Measurements from ENCODE around the gene DPF1.

The DPF1 gene

GRCh38 chr19:38264486-38265212 is 40.6 kb upstream of the DPF1 start, which contains the start of gene SPINT2:
Gene SPINT2 (plus strand): TSS chr19:38264573. CDS start chr19:38264893, 320 bp downstream.
- peak within 1 kb of the TSS; percentile 98 for H3K18ac ChIP-seq (ENCODE audit: low read length)
- H4K8ac ChIP-seq (ENCODE audit: low read depth, low read length): peak within 1 kb of the TSS; percentile 26
- peak within 1 kb of the TSS; percentile 90 for H3K9ac ChIP-seq (ENCODE audit: low read depth, low read length, poor library complexity)
- no peaks in the 10 kb centered on the region for H3K79me1 ChIP-seq (ENCODE audit: low read depth, low read length)
- H3K4ac ChIP-seq (ENCODE audit: low read length): peak within 1 kb of the TSS; percentile 97
- H4K91ac ChIP-seq (ENCODE audit: low read depth, low read length, poor library complexity): peak within 1 kb of the TSS; percentile 3
- WGBS, 2 donors (ENCODE audit: extremely low coverage in 2 of 2, insufficient read length in 2 of 2, insufficient replicate concordance in 1 of 2): no CpG with 5 or more reads among the region's 78 CpGs
- H3K4me2 ChIP-seq (ENCODE audit: insufficient read depth, low read length, poor library complexity, severe bottlenecking): peak within 1 kb of the TSS; percentile 99
- peak within 1 kb of the TSS; percentile 20 for H2AK5ac ChIP-seq (ENCODE audit: low read depth, low read length)
- DNase-seq (ENCODE audit: low spot score): peak; percentile 65
- H3K27ac ChIP-seq (replicated peaks; ENCODE audit: low read length): no peak within 1 kb of the TSS
- no peak within 1 kb of the TSS for H2BK12ac ChIP-seq (ENCODE audit: low read length)
- peak within 1 kb of the TSS; percentile 91 for H3K14ac ChIP-seq (ENCODE audit: low read length)
- H2BK5ac ChIP-seq (ENCODE audit: low read length): peak within 1 kb of the TSS; percentile 18
- H3K36me3 ChIP-seq (replicated peaks in 1 of 2; ENCODE audit: control insufficient read depth in 2 of 2, insufficient read depth in 2 of 2, low read length in 2 of 2): no peaks in the 10 kb centered on the region
- no peaks in the 10 kb centered on the region for H3K9me3 ChIP-seq (replicated peaks in 1 of 2; ENCODE audit: control insufficient read depth in 2 of 2, insufficient read depth in 1 of 2, low read depth in 1 of 2, low read length in 2 of 2)
- H3K23ac ChIP-seq (ENCODE audit: low read depth, low read length, poor library complexity): peak within 1 kb of the TSS; percentile 98
- H2AFZ ChIP-seq (ENCODE audit: low read length): peak within 1 kb of the TSS; percentile 91
- H2BK15ac ChIP-seq (ENCODE audit: low read length): peak within 1 kb of the TSS; percentile 99
- H3K4me1 ChIP-seq (ENCODE audit: control insufficient read depth in 2 of 2, insufficient read depth in 1 of 2, low read depth in 1 of 2, low read length in 2 of 2): peaks cover 14 to 22% of the 10 kb centered on the region in 2 donors
- H3K27me3 ChIP-seq (ENCODE audit: control insufficient read depth in 3 of 3, insufficient read depth in 3 of 3, low read depth in 1 of 3, low read length in 3 of 3): peaks cover 0 to 59% (median 2%) of the 10 kb centered on the region in 3 experiments
- peak within 1 kb of the TSS; percentile 40 to 92 for H3K4me3 ChIP-seq (ENCODE audit: low read length in 2 of 2)
- peak within 1 kb of the TSS; percentile 73 for H2BK120ac ChIP-seq (ENCODE audit: low read depth, low read length)

- Histone ChIP-seq H4K91ac (ENCODE audit: low read depth, low read length, poor library complexity) (peak overlapping the region; percentile 3), H2BK120ac (ENCODE audit: low read depth, low read length) (peak overlapping the region; percentile 73), H2BK5ac (ENCODE audit: low read length) (no peak overlapping the region), H3K14ac (ENCODE audit: low read length) (no peak overlapping the region), H3K9ac (ENCODE audit: low read depth, low read length, poor library complexity) (peak overlapping the region; percentile 90), H2AK5ac (ENCODE audit: low read depth, low read length) (no peak overlapping the region), H3K79me1 (ENCODE audit: low read depth, low read length) (no peaks in the 10 kb centered on the region), H3K9me3 (replicated peaks in 1 of 2; ENCODE audit: control insufficient read depth in 2 of 2, insufficient read depth in 1 of 2, low read depth in 1 of 2, low read length in 2 of 2) (no peaks in the 10 kb centered on the region), H3K23ac (ENCODE audit: low read depth, low read length, poor library complexity) (peak overlapping the region; percentile 98), H2AFZ (ENCODE audit: low read length) (peak overlapping the region; percentile 91), H3K4ac (ENCODE audit: low read length) (no peak overlapping the region), H3K4me3 (ENCODE audit: low read length in 2 of 2) (peak overlapping the region; percentile 40 to 92), H3K4me2 (ENCODE audit: insufficient read depth, low read length, poor library complexity, severe bottlenecking) (peak overlapping the region; percentile 99), H4K8ac (ENCODE audit: low read depth, low read length) (no peak overlapping the region), H3K36me3 (replicated peaks in 1 of 2; ENCODE audit: control insufficient read depth in 2 of 2, insufficient read depth in 2 of 2, low read length in 2 of 2) (no peaks in the 10 kb centered on the region), H2BK15ac (ENCODE audit: low read length) (peak overlapping the region; percentile 99), H3K27ac (replicated peaks; ENCODE audit: low read length) (no peak overlapping the region), H3K27me3 (ENCODE audit: control insufficient read depth in 3 of 3, insufficient read depth in 3 of 3, low read depth in 1 of 3, low read length in 3 of 3) (peaks cover 0 to 59% (median 2%) of the 10 kb centered on the region in 3 experiments), H2BK12ac (ENCODE audit: low read length) (no peak overlapping the region), H3K4me1 (ENCODE audit: control insufficient read depth in 2 of 2, insufficient read depth in 1 of 2, low read depth in 1 of 2, low read length in 2 of 2) (peaks cover 14 to 22% of the 10 kb centered on the region in 2 donors), H3K18ac (ENCODE audit: low read length) (peak overlapping the region; percentile 98)
- no peak for DNase-seq (ENCODE audit: low spot score)
- no CpG with 5 or more reads among the region's 34 CpGs for WGBS, 2 donors (ENCODE audit: extremely low coverage in 2 of 2, insufficient read length in 2 of 2, insufficient replicate concordance in 1 of 2)
These were observed 39.9 kb upstream of the DPF1 start for GRCh38 chr19:38263689-38264485.

GRCh38 chr19:38262585-38263268 is 38.7 kb upstream of the DPF1 start:
- Histone ChIP-seq H2BK15ac (ENCODE audit: low read length) (no peak overlapping the region), H3K4me2 (ENCODE audit: insufficient read depth, low read length, poor library complexity, severe bottlenecking) (no peak overlapping the region), H3K27ac (replicated peaks; ENCODE audit: low read length) (no peak overlapping the region), H3K4me1 (ENCODE audit: control insufficient read depth in 2 of 2, insufficient read depth in 1 of 2, low read depth in 1 of 2, low read length in 2 of 2) (peaks cover 9 to 15% of the 10 kb centered on the region in 2 donors), H2AFZ (ENCODE audit: low read length) (no peak overlapping the region), H2BK12ac (ENCODE audit: low read length) (no peak overlapping the region), H3K23ac (ENCODE audit: low read depth, low read length, poor library complexity) (no peak overlapping the region), H3K79me1 (ENCODE audit: low read depth, low read length) (no peaks in the 10 kb centered on the region), H2BK5ac (ENCODE audit: low read length) (no peak overlapping the region), H3K4ac (ENCODE audit: low read length) (no peak overlapping the region), H2BK120ac (ENCODE audit: low read depth, low read length) (no peak overlapping the region), H3K9ac (ENCODE audit: low read depth, low read length, poor library complexity) (no peak overlapping the region), H3K4me3 (ENCODE audit: low read length in 2 of 2) (no peak overlapping the region), H4K91ac (ENCODE audit: low read depth, low read length, poor library complexity) (no peak overlapping the region), H3K36me3 (replicated peaks in 1 of 2; ENCODE audit: control insufficient read depth in 2 of 2, insufficient read depth in 2 of 2, low read length in 2 of 2) (no peaks in the 10 kb centered on the region), H4K8ac (ENCODE audit: low read depth, low read length) (no peak overlapping the region), H3K18ac (ENCODE audit: low read length) (no peak overlapping the region), H3K14ac (ENCODE audit: low read length) (no peak overlapping the region), H3K9me3 (replicated peaks in 1 of 2; ENCODE audit: control insufficient read depth in 2 of 2, insufficient read depth in 1 of 2, low read depth in 1 of 2, low read length in 2 of 2) (no peaks in the 10 kb centered on the region), H2AK5ac (ENCODE audit: low read depth, low read length) (no peak overlapping the region), H3K27me3 (ENCODE audit: control insufficient read depth in 3 of 3, insufficient read depth in 3 of 3, low read depth in 1 of 3, low read length in 3 of 3) (peaks cover 0 to 51% (median 2%) of the 10 kb centered on the region in 3 experiments)
- DNase-seq (ENCODE audit: low spot score): no peak
- WGBS, 2 donors (ENCODE audit: extremely low coverage in 2 of 2, insufficient read length in 2 of 2, insufficient replicate concordance in 1 of 2): no CpG with 5 or more reads among the region's 7 CpGs
